OCI-LY7 (cell line): ENCODE data around the gene RBM48.
"Not testable (repeated sequence)": the region's sequence is repeated elsewhere in the genome, so short reads cannot be mapped to it uniquely, and the experiment has no call there.

Experiments
- EZH2phosphoT487 ChIP-seq: fragments of 200-600 bp; sonication (generic); IDR thresholded peaks from 2 replicates; pipeline ENCODE4 v1.6.1; 2018; ENCODE audit warnings: low read depth, borderline replicate concordance, mild to moderate bottlenecking, mixed run types, antibody characterized with exemption, low read length, moderate library complexity, mixed read lengths
- TF ChIP-seq, protein P1 (sequence below): fragments of 200-600 bp; sonication (generic); conservative IDR thresholded peaks from 2 replicates; pipeline ENCODE4 v1.5.1; 2014; ENCODE audit warnings: mild to moderate bottlenecking, antibody characterized with exemption, low read length, moderate library complexity, mixed read lengths

DNA sequence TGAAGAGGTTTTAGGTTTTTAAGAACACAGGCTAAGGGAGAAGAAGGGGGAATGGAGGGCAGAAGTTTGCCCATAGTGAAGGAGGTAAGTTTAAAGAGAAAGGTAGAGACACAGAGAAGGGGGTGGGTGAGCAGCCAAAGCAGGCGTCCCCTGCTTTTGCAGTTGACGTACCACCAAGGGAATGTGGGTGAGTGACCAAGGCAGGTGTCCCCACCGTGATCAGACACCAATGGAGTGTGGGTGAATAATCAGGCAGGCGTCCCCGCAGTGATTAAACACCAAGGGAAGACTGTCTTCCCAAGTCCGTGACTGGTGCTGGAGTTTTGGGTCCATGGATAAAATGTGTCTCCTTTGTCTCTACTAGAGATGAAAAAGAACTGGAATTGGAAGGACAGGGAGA lies 44.4 kb upstream of the RBM48 start:
- TF ChIP-seq, protein P1, sequence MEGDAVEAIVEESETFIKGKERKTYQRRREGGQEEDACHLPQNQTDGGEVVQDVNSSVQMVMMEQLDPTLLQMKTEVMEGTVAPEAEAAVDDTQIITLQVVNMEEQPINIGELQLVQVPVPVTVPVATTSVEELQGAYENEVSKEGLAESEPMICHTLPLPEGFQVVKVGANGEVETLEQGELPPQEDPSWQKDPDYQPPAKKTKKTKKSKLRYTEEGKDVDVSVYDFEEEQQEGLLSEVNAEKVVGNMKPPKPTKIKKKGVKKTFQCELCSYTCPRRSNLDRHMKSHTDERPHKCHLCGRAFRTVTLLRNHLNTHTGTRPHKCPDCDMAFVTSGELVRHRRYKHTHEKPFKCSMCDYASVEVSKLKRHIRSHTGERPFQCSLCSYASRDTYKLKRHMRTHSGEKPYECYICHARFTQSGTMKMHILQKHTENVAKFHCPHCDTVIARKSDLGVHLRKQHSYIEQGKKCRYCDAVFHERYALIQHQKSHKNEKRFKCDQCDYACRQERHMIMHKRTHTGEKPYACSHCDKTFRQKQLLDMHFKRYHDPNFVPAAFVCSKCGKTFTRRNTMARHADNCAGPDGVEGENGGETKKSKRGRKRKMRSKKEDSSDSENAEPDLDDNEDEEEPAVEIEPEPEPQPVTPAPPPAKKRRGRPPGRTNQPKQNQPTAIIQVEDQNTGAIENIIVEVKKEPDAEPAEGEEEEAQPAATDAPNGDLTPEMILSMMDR: not testable (repeated sequence)
- TF ChIP-seq EZH2phosphoT487: not testable (repeated sequence)
